Stimulated activated CD4-positive, alpha-beta T cell treated with anti-CD3 and anti-CD28 coated beads, Interleukin-12 subunit alpha, Interleukin-12 subunit beta, amount 100 ng/mL, for 48 hours (primary cell): ENCODE data around the gene KY.

Experiments
- DNase-seq, 3 donors: peaks; one replicate each; pipeline ENCODE4 v3.0.0-alpha.2; 2020; ENCODE audit warnings: low read depth in 2 of 3, low spot score in 1 of 3

The KY gene

GRCh38 chr3:134559591-134559990 lies 91.2 kb downstream of the KY start:
- no peak for DNase-seq
